NCI-H446 (cell line): ENCODE measurements around the gene XYLT1.

Experiments
- DNase-seq, 2 experiments: peaks; one replicate each; lab custom pipeline; 2025; lab: John Stamatoyannopoulos, UW

Gene XYLT1

DNA sequence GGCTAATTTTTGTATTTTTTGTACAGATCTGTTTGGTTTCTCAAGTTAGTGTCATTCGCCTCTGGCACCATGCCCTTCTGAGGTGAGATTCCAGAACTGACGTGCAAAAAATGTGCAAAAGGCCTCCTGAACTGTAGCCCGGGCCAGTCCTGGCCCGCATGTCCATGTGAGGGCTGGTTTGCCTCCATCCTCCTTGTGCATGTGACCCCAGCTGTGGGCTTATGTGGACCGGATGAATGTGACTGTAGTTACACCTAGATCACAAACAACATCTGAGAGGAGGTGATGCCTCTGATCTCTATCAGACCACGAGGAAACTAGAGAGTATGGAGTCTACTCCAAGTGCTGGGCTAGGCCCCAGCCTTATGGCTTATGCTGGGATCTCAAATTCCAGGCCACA is 241.6 kb downstream of the XYLT1 start:
- DNase-seq = no peak

GRCh38 chr16:17228708-17229055 is 242.1 kb downstream of the XYLT1 start:
- no peak for DNase-seq

- no peak for DNase-seq
These were observed 242.6 kb downstream of the XYLT1 start for GRCh38 chr16:17228048-17228707.

DNA sequence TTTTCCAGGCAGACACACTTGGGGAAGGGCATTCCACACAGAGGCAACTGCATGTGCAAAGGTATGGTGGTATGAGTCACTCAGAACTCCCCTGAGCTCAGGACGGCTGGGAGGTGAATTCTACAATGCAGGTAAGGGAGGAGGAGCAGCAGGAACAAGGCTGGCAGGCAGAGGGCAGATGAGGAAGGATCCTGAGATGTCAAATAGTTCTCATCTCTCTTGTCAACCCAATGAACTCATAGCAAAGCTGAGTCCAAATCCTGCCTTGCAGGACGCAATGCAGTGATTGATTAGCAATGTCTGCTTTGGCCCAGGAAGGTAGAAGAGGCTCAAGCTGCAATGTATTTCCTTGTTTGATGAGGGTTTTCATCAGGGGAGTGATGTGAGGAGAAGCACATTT is 243.5 kb downstream of the XYLT1 start:
- DNase-seq = no peak

- DNase-seq = peak in 1 of 2 experiments; percentile 3
These were observed 245.2 kb downstream of the XYLT1 start for GRCh38 chr16:17225541-17225940.

DNA sequence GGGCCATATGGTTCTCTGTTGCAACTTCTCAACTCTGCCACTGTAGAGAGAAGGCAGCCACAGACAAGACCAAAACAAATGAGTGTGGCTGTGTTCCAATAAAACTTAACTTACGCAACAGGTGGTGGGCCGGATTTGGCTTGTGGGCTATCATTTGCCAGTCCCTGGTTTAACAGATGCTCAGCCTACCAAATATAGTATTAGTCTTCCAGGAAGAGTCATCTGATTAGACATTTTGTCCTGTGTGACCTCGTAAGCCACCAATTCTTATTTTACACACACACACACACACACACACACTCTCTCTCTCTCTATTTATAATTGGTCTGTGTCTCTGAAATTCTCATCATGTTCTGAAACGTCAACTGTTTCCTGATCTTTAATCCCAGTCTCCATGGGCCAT is 245.9 kb downstream of the XYLT1 start:
- peak in 1 of 2 experiments; percentile 54 for DNase-seq

GRCh38 chr16:17224350-17224749 is 246.4 kb downstream of the XYLT1 start:
- DNase-seq = no peak

DNA sequence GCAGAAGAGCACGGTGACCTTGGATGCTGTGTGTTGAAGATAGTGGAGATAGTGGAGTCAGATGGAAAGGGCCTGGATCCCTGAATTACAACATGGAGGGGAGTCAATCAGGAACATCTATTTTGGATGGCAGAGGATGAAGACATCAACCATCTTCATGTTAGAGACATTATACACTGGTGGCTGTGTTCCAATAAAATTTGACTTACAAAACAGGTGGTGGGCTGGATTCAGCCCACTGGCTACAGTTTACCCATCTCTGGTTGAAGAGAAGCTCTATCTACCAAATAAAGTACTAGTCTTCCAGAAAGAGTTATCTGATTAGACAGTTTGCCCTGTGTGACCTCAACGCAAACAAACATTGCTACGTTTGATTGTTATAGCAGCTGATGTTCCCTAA is 247.2 kb downstream of the XYLT1 start:
- no peak for DNase-seq

DNA sequence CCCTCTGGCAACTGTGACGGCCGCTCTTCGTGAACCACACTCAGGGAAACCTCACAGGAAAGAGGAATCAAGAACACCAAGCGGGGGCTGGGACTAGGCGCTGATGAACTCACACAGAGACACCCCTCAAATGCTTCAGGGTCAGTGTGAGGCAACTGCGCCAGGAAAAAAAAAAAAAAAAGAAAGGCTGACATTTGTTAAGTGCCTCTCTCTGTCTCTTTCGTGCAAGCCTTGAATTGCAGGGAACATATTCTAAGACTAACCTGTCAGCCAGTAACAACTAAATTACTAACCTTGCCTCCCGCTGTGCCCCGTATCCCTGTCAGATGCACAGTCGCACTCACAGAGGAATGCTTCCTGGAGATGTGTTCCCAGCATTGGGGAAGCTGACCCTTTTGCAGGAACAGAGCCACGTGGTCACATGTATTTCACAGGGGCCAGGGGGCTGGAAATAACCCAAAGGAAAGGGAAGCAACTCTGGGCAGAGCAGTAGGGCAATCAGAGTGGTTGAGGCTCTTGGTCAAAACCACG is 247.8 kb downstream of the XYLT1 start:
- DNase-seq = no peak

GRCh38 chr16:17219991-17220390 is 250.8 kb downstream of the XYLT1 start:
- no peak for DNase-seq

DNA sequence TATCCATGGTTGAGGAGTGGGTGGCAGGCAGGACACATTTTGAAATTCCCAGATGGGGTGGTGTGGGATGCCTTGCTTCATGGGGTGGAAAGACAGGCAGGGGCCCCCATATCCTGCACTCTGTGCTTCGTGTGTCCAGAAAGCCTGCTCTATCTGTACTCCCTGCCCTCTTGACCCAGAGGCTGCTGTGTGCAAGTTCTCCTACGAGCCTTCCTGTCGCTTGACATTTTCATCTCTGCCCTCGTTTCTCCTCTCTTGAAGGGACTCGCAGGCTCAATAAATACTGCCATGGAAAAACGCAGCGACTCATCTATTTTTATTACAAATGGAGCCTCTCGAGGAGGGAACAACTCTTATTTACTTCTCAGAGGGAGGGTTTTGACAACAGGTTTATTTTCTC is 254.8 kb downstream of the XYLT1 start:
- DNase-seq = no peak

- no peak for DNase-seq
These were observed 255.5 kb downstream of the XYLT1 start for GRCh38 chr16:17215306-17215705.

DNA sequence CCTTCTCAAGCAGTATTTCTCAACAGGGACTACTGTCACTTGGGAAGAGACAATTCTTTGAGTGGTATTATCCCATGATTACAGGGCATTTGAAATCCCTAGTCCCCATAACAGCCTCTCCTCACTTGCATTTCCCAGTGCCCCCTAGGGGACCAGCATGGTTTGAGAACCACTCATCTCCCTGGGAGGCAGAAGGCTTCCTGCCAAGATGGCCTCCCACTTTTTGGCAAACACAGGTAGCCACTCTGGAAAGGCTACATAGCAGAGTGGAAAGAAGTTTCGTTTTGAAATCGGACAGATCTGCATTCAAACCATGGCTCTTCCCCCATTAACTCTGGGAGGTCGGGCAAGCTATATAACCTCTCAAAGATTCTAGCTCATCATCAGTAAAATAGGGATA is 256.8 kb downstream of the XYLT1 start:
- DNase-seq = no peak

- DNase-seq = no peak
These were observed 257.7 kb downstream of the XYLT1 start for GRCh38 chr16:17213025-17213424.

DNA sequence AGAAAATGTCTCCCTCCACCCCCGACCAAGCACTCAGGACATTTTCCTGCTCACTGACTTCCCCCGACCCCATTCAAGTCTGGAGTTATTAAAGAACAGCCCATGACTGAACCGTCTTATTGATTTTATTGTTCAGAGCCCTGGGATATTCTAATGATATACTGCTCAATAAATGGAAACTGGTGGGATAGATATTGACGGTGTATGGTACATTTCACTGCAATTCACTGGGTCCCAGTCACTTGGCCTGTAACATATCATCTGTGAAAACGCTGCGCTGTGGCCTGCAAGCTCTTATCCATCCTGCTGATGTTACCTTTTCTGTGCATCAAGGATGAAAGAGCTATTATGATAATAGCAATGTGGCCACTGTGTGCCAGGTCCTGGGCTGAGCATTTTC is 258.2 kb downstream of the XYLT1 start:
- DNase-seq = no peak

DNA sequence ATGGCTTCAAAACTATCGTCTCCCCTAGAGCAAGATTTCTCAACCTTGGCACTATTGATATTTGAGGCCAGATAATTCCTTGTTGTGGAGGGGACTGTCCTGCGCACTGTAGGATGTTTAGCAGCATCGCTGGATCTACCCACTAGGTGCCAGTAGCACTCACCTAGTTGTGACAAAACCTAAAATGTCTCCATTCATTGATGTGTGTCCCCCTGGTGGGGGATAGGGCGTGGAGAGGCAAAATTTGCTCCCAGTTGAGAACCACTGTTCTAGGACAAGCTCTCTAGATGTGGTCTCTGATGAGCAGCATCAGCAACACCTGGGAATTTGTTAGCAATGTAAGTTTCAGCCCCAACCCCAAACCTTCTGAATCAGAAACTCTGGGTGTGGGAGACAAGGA is 259.0 kb downstream of the XYLT1 start:
- DNase-seq = no peak

DNA sequence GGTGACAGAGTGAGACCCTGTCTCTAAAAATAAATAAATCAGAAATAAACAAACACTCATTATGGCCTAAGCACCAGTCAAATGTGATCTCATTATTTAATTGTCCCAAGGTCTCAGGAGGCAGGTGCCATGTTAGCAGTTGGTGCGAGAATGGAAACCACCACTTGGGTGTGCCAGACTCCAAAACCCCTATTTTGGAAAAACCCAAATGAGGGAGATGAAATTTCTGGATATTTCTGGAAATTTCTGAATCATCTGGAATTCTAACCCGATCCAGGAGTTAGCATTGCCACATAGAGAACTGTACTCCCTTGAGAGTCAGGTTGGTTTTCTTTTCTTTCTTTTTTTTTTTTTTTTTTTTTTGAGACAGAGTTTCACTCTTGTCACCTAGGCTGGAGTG is 264.0 kb downstream of the XYLT1 start:
- no peak for DNase-seq

- DNase-seq = no peak
These were observed 265.2 kb downstream of the XYLT1 start for GRCh38 chr16:17205279-17206211.

DNA sequence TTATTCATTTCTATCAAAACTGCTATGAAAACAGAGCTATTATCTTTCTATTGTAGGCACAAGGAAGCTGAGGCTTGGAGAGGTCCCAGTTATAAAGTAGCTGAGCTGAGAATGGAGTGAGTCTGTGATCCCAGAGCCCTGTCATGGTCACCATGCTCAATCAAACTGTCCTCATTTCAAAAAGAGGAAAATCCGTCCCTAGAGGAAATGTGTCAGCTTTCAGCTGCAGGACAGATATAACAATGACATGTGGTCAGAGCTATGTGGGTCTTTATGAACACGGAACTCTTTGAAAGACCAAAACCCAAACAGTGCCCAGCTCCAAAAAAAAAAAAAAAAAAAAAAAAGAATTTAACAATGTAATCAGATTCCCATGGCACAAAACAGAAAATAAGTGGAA is 266.1 kb downstream of the XYLT1 start:
- DNase-seq = no peak

DNA sequence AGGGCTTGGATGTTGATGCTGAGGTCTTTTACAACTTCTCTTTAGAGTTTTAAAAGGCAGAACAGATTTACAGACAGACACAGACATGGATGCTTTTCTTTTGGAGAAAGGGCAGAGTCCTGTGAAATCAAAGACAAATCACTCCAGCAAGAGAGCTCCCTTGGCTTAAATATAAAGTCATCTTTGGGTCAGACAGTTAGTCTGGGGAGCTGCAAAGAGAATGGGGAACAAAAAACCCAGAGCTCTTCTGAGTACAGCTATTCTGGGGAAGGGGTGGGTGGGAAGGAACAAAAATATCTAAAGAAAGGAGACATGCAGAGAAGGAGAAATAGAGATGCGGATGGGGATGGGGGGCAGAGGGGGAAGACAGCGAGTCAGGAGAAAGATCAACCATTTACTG is 266.6 kb downstream of the XYLT1 start:
- DNase-seq = no peak

DNA sequence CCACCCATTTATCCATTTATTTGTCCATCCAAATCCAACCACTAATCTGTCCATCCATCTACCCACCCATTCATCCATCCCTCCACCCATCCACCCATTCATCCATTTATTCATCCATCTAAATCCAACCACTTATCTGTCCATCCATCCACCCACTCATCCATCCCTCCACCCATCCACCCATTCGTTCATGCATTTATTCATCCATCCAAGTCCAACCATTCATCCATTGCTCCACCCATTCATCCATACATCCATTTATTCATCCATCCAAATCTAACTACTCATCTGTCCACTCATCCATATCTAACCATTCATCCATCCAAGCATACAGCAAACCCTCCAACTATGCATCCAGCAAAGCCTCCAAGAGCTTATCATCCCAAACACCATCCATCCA is 267.3 kb downstream of the XYLT1 start:
- no peak for DNase-seq

DNA sequence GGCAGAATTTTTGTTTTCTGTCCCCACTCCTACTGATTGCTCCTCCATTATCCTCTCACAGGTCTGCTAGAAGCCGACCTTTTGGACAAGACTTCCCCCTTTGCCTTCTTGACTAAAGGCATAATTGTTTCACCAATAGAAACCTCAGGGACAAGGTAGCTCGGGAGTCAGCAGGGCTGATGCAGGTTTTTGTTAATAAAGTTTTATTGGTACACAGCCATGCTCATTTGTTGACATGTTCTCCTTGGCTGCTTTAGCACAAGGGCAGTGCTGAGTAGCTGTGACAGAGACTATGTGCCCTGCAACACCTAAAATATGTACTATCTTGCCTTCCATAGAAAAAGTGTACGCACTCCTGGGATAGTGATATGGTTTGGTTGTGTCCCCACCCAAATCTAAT is 271.6 kb downstream of the XYLT1 start:
- no peak for DNase-seq

DNA sequence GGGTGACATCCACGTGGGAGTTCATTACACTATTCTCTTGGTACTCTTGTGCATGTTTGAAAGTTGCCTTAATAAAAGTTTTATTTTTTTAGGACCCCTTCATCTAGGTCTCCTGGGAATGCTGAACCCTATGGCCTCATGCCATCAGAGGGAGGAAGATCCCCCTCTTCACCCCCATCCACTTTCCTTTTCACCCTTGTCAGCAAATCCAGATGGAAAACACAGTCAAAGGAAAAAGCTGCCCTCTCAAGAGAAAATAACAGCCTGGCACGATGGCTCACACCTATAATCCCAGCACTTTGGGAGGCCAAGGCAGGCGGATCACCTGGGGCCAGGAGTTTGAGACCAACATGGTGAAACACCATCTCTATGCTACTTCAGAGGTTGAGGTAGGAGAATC is 274.2 kb downstream of the XYLT1 start:
- DNase-seq = no peak
